ENCODE data around the gene ADGRB3. TPM values are rescaled to one million over a fixed set of nuclear protein-coding genes. Genes with fewer than 3 reads are reported as not detected.
"Not testable (repeated sequence)": the region's sequence is repeated elsewhere in the genome, so short reads cannot be mapped to it uniquely, and the experiment has no call there.

Gene ADGRB3
- total RNA-seq, 1 experiment from 2014 or later, result not detected

DNA sequence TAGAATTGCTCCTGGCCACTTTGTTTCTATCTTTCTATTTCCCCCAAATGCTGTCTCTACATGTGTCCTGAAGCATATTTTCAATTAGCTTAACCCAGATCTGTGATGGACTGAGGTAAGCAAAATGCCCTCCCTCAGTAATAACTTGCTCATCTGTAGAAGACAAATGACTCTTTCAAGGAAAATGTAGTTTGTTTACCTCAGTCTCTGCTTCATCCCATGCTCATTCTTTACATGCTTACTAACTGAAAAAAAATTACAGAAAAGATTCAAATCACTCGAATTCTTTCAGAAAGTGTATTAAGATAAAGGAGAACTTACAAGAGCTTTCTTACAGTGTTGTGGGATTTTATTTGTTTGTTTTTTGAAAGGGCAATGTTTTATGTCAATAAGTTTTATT, 630.6 kb downstream of the ADGRB3 start:
- H4K20me1 ChIP-seq (ENCODE audit: insufficient read depth, low read depth, low read length), result no peaks in the 10 kb centered on the region
- no peak overlapping the region for H3K4me3 ChIP-seq (ENCODE audit: low read length)
- no peak for DNase-seq
- no peak overlapping the region for H3K27ac ChIP-seq (ENCODE audit: low read length)
- no peaks in the 10 kb centered on the region for H3K9me2 ChIP-seq (replicated peaks; ENCODE audit: insufficient read depth, low read length)
- H3K4me1 ChIP-seq (ENCODE audit: low read length), result no peaks in the 10 kb centered on the region
- H3K27me3 ChIP-seq (ENCODE audit: low read length), result no peaks in the 10 kb centered on the region
- H3K4me2 ChIP-seq (ENCODE audit: low read depth, low read length, poor library complexity, severe bottlenecking), result no peak overlapping the region
- H3K9me3 ChIP-seq (ENCODE audit: low read length), result no peaks in the 10 kb centered on the region
- no peaks in the 10 kb centered on the region for H3K79me2 ChIP-seq (ENCODE audit: low read length)
- H3K9ac ChIP-seq (ENCODE audit: low read length), result no peak overlapping the region
- H2AFZ ChIP-seq (ENCODE audit: low read length), result no peak overlapping the region
- no peaks in the 10 kb centered on the region for H3K36me3 ChIP-seq (ENCODE audit: insufficient read depth, low read length)

GRCh38 chr6:69276204-69276603, 641.1 kb downstream of the ADGRB3 start:
- Histone ChIP-seq H3K9me3 (ENCODE audit: low read length) (no peaks in the 10 kb centered on the region), H4K20me1 (ENCODE audit: insufficient read depth, low read depth, low read length) (no peaks in the 10 kb centered on the region), H3K27me3 (ENCODE audit: low read length) (no peaks in the 10 kb centered on the region), H3K4me3 (ENCODE audit: low read length) (no peak overlapping the region), H3K9me2 (replicated peaks; ENCODE audit: insufficient read depth, low read length) (no peaks in the 10 kb centered on the region), H2AFZ (ENCODE audit: low read length) (no peak overlapping the region), H3K4me2 (ENCODE audit: low read depth, low read length, poor library complexity, severe bottlenecking) (no peak overlapping the region), H3K36me3 (ENCODE audit: insufficient read depth, low read length) (no peaks in the 10 kb centered on the region), H3K9ac (ENCODE audit: low read length) (no peak overlapping the region), H3K79me2 (ENCODE audit: low read length) (no peaks in the 10 kb centered on the region), H3K27ac (ENCODE audit: low read length) (no peak overlapping the region), H3K4me1 (ENCODE audit: low read length) (no peaks in the 10 kb centered on the region)
- no peak for DNase-seq

DNA sequence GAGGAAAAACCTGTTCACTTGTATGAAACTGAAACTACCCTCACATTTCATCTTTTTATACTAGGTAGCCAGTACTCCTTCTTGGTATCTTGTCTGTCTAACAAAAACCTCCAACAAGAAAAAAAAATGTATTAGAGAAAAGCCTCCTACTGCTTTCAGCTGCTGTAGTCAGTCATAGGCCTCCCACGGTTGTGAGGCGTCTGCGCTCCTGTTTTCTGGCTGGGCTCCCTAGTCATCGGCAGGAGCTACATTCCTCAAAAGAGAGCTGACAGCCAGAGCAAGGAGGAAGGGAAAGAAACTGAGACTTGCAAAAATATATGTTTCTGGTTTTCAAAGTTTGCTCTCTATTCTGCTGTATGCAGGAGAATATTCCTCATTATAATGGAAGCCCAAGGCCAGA, 644.7 kb downstream of the ADGRB3 start:
- DNase-seq, result no peak
- H3K27me3 ChIP-seq (ENCODE audit: low read length), result no peaks in the 10 kb centered on the region

GRCh38 chr6:69280858-69281257, 645.8 kb downstream of the ADGRB3 start:
- H3K9me2 ChIP-seq (replicated peaks; ENCODE audit: insufficient read depth, low read length), result no peaks in the 10 kb centered on the region
- DNase-seq, result no peak
- H3K79me2 ChIP-seq (ENCODE audit: low read length), result no peaks in the 10 kb centered on the region
- no peaks in the 10 kb centered on the region for H4K20me1 ChIP-seq (ENCODE audit: insufficient read depth, low read depth, low read length)
- no peak overlapping the region for H3K27ac ChIP-seq (ENCODE audit: low read length)
- no peaks in the 10 kb centered on the region for H3K27me3 ChIP-seq (ENCODE audit: low read length)
- no peaks in the 10 kb centered on the region for H3K4me1 ChIP-seq (ENCODE audit: low read length)
- H3K36me3 ChIP-seq (ENCODE audit: insufficient read depth, low read length), result no peaks in the 10 kb centered on the region
- no peak overlapping the region for H3K4me2 ChIP-seq (ENCODE audit: low read depth, low read length, poor library complexity, severe bottlenecking)
- no peak overlapping the region for H3K9ac ChIP-seq (ENCODE audit: low read length)
- H3K4me3 ChIP-seq (ENCODE audit: low read length), result no peak overlapping the region
- H2AFZ ChIP-seq (ENCODE audit: low read length), result no peak overlapping the region
- H3K9me3 ChIP-seq (ENCODE audit: low read length), result no peaks in the 10 kb centered on the region

More for the DNA sequence above, 644.7 kb downstream of the ADGRB3 start:
- H3K36me3 ChIP-seq (ENCODE audit: insufficient read depth, low read length), result no peaks in the 10 kb centered on the region
- no peaks in the 10 kb centered on the region for H3K9me2 ChIP-seq (replicated peaks; ENCODE audit: insufficient read depth, low read length)
- no peaks in the 10 kb centered on the region for H4K20me1 ChIP-seq (ENCODE audit: insufficient read depth, low read depth, low read length)
- H3K9ac ChIP-seq (ENCODE audit: low read length), result no peak overlapping the region
- H2AFZ ChIP-seq (ENCODE audit: low read length), result no peak overlapping the region
- no peak overlapping the region for H3K27ac ChIP-seq (ENCODE audit: low read length)
- no peak overlapping the region for H3K4me3 ChIP-seq (ENCODE audit: low read length)
- H3K79me2 ChIP-seq (ENCODE audit: low read length), result no peaks in the 10 kb centered on the region
- no peaks in the 10 kb centered on the region for H3K4me1 ChIP-seq (ENCODE audit: low read length)
- H3K9me3 ChIP-seq (ENCODE audit: low read length), result no peaks in the 10 kb centered on the region
- H3K4me2 ChIP-seq (ENCODE audit: low read depth, low read length, poor library complexity, severe bottlenecking), result no peak overlapping the region

GRCh38 chr6:69284176-69284730, 649.2 kb downstream of the ADGRB3 start:
- Histone ChIP-seq H3K27ac (ENCODE audit: low read length) (no peak overlapping the region), H3K9me2 (replicated peaks; ENCODE audit: insufficient read depth, low read length) (no peaks in the 10 kb centered on the region), H3K4me1 (ENCODE audit: low read length) (no peaks in the 10 kb centered on the region), H2AFZ (ENCODE audit: low read length) (no peak overlapping the region), H3K36me3 (ENCODE audit: insufficient read depth, low read length) (no peaks in the 10 kb centered on the region), H3K9ac (ENCODE audit: low read length) (no peak overlapping the region), H3K27me3 (ENCODE audit: low read length) (no peaks in the 10 kb centered on the region), H3K4me3 (ENCODE audit: low read length) (no peak overlapping the region), H3K79me2 (ENCODE audit: low read length) (no peaks in the 10 kb centered on the region), H3K9me3 (ENCODE audit: low read length) (no peaks in the 10 kb centered on the region), H3K4me2 (ENCODE audit: low read depth, low read length, poor library complexity, severe bottlenecking) (no peak overlapping the region), H4K20me1 (ENCODE audit: insufficient read depth, low read depth, low read length) (no peaks in the 10 kb centered on the region)
- DNase-seq, result no peak

DNA sequence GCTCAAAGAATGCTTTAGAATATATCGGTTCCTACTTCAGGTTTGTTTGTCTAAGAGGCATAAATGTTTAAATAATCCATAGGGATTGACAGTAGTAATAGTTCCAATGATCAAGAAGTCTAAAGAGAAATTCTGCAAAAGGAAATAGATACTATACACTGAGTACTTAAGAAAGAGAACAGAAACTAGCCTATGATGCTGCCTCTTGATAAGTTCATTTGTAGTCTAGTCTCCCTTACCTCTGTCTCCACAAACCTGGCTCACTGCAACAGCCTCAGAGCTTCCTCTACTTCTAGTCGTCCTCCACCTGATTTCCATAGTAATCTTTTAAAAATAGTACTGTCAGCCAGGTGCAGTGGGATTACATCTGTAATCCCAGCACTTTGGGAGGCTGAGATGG, 650.0 kb downstream of the ADGRB3 start:
- Histone ChIP-seq H3K27ac (ENCODE audit: low read length) (no peak overlapping the region), H4K20me1 (ENCODE audit: insufficient read depth, low read depth, low read length) (no peaks in the 10 kb centered on the region), H3K9ac (ENCODE audit: low read length) (no peak overlapping the region), H3K36me3 (ENCODE audit: insufficient read depth, low read length) (no peaks in the 10 kb centered on the region), H3K27me3 (ENCODE audit: low read length) (no peaks in the 10 kb centered on the region), H3K4me2 (ENCODE audit: low read depth, low read length, poor library complexity, severe bottlenecking) (no peak overlapping the region), H3K9me2 (replicated peaks; ENCODE audit: insufficient read depth, low read length) (no peaks in the 10 kb centered on the region), H3K4me1 (ENCODE audit: low read length) (no peaks in the 10 kb centered on the region), H3K9me3 (ENCODE audit: low read length) (no peaks in the 10 kb centered on the region), H3K79me2 (ENCODE audit: low read length) (no peaks in the 10 kb centered on the region), H2AFZ (ENCODE audit: low read length) (no peak overlapping the region), H3K4me3 (ENCODE audit: low read length) (no peak overlapping the region)
- no peak for DNase-seq

- Histone ChIP-seq H3K27me3 (ENCODE audit: low read length) (no peaks in the 10 kb centered on the region), H3K9me2 (replicated peaks; ENCODE audit: insufficient read depth, low read length) (no peaks in the 10 kb centered on the region), H3K79me2 (ENCODE audit: low read length) (no peaks in the 10 kb centered on the region), H3K36me3 (ENCODE audit: insufficient read depth, low read length) (no peaks in the 10 kb centered on the region), H2AFZ (ENCODE audit: low read length) (no peak overlapping the region), H3K27ac (ENCODE audit: low read length) (no peak overlapping the region), H3K4me2 (ENCODE audit: low read depth, low read length, poor library complexity, severe bottlenecking) (no peak overlapping the region), H3K4me1 (ENCODE audit: low read length) (no peaks in the 10 kb centered on the region), H3K9me3 (ENCODE audit: low read length) (no peaks in the 10 kb centered on the region), H3K9ac (ENCODE audit: low read length) (no peak overlapping the region), H3K4me3 (ENCODE audit: low read length) (no peak overlapping the region), H4K20me1 (ENCODE audit: insufficient read depth, low read depth, low read length) (no peaks in the 10 kb centered on the region)
- no peak for DNase-seq
These were observed 651.2 kb downstream of the ADGRB3 start for GRCh38 chr6:69286331-69286730.

- H3K4me2 ChIP-seq (ENCODE audit: low read depth, low read length, poor library complexity, severe bottlenecking); H3K79me2 ChIP-seq (ENCODE audit: low read length): not testable (repeated sequence)
These were observed 653.1 kb downstream of the ADGRB3 start for GRCh38 chr6:69288198-69288597.

More at GRCh38 chr6:69288198-69288597, 653.1 kb downstream of the ADGRB3 start:
- H3K9ac ChIP-seq (ENCODE audit: low read length); H3K27me3 ChIP-seq (ENCODE audit: low read length); H3K4me3 ChIP-seq (ENCODE audit: low read length); DNase-seq; H2AFZ ChIP-seq (ENCODE audit: low read length); H3K36me3 ChIP-seq (ENCODE audit: insufficient read depth, low read length); H3K27ac ChIP-seq (ENCODE audit: low read length); H4K20me1 ChIP-seq (ENCODE audit: insufficient read depth, low read depth, low read length); H3K9me2 ChIP-seq (replicated peaks; ENCODE audit: insufficient read depth, low read length); H3K9me3 ChIP-seq (ENCODE audit: low read length); H3K4me1 ChIP-seq (ENCODE audit: low read length): not testable (repeated sequence)
